ENCODE measurements around the gene ZNF112. TPM values are rescaled to one million over a fixed set of nuclear protein-coding genes. Genes with fewer than 3 reads are reported as not detected.

The ZNF112 gene
- total RNA-seq, 2 donors from 2014 or later: 3.6 to 8.6 TPM

- Histone ChIP-seq H3K4me1 (peaks cover 3% of the 10 kb centered on the region), H3K36me3 (replicated peaks in 1 of 2; ENCODE audit: insufficient read depth in 1 of 2, low read depth in 2 of 2) (peaks cover 4 to 6% of the 10 kb centered on the region in 2 donors), H3K4me3 (peak overlapping the region; percentile 72 to 87), H3K27me3 (no peaks in the 10 kb centered on the region), H3K9me3 (peaks cover 0 to 9% (median 0%) of the 10 kb centered on the region in 3 donors), H3K27ac (peak overlapping the region in 3 of 4 donors; percentile 40 to 81 (median 76))
- 3 to 4% methylated on average over 11 of the region's 11 CpGs for WGBS, 2 donors
- TF ChIP-seq POLR2A (IDR thresholded peaks at IDR 0.05) (no peak), CTCF (IDR thresholded peaks at IDR 0.05) (no peak)
- DNase-seq (peak in 1 of 4 donors; percentile 5), ATAC-seq (no peak)
- intact Hi-C loops (cut with DNase I): no loop called here
These were observed 52.4 kb downstream of the ZNF112 start for GRCh38 chr19:44303976-44304568.

DNA sequence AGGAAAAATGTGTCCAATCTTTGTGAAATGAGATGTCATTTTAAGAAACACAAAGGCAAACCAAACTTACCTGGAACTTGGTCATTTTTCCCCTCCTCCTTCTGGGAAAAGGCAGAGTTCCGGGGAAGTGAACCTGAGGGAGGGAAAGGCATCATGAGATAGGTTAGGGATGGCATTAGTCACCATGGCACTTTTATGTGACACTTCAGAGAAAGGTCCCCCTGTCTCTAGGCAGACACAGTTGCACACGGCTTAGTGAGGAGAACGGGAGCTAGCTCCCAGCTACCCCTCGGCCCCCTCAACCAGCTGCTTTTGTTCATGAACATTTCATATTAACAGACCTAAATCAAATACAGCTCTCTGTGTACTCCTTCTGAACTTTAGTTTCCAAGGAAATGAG is 53.2 kb downstream of the ZNF112 start:
- peaks cover 3% of the 10 kb centered on the region for H3K4me1 ChIP-seq
- H3K27ac ChIP-seq: no peak overlapping the region
- ATAC-seq: no peak
- H3K27me3 ChIP-seq: no peaks in the 10 kb centered on the region
- intact Hi-C loops (cut with DNase I): no loop called here
- H3K36me3 ChIP-seq (replicated peaks in 1 of 2; ENCODE audit: insufficient read depth in 1 of 2, low read depth in 2 of 2): peaks cover 8 to 14% of the 10 kb centered on the region in 2 donors
- no peak overlapping the region for H3K4me3 ChIP-seq
- 70 to 72% methylated on average over 4 of the region's 4 CpGs for WGBS, 2 donors
- DNase-seq: no peak
- TF ChIP-seq POLR2A (IDR thresholded peaks at IDR 0.05) (no peak), CTCF (IDR thresholded peaks at IDR 0.05) (no peak)
- H3K9me3 ChIP-seq: peaks cover 0 to 4% (median 0%) of the 10 kb centered on the region in 3 donors

DNA sequence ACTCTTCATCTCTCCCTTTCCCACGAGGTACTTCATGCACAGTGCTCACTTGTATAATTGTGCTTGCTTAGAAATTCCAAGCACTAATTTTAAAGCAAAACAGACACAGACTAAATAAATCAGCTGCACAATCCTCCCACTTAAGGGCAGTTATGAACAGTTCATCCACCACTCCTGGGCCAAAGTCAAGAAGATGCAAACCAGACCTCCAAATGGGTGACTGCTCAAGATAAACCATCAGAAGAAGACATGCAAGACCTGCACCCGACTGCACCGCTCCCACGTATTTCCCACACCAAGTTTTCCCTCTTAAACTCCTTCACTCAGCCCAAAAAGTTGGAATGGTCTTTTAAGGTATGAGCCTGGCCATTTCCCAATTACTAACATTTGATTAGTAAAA is 71.5 kb downstream of the ZNF112 start:
- no peak overlapping the region for H3K27ac ChIP-seq
- intact Hi-C loops (cut with DNase I): no loop called here

GRCh38 chr19:44282846-44283245 is 73.6 kb downstream of the ZNF112 start:
- no peak overlapping the region for H3K27ac ChIP-seq
- TF ChIP-seq POLR2A (IDR thresholded peaks at IDR 0.05): no peak
- no peak for TF ChIP-seq CTCF (IDR thresholded peaks at IDR 0.05)
- peaks cover 0 to 41% (median 0%) of the 10 kb centered on the region in 3 donors for H3K9me3 ChIP-seq
- DNase-seq: no peak
- H3K4me3 ChIP-seq: no peak overlapping the region
- WGBS, 2 donors: 85 to 92% methylated on average over 3 of the region's 3 CpGs
- H3K4me1 ChIP-seq: no peaks in the 10 kb centered on the region
- no peak for ATAC-seq
- H3K27me3 ChIP-seq: no peaks in the 10 kb centered on the region
- peaks cover 2 to 6% of the 10 kb centered on the region in 2 donors for H3K36me3 ChIP-seq (replicated peaks in 1 of 2; ENCODE audit: insufficient read depth in 1 of 2, low read depth in 2 of 2)
- intact Hi-C loops (cut with DNase I): no loop called here

More for the DNA sequence above, 71.5 kb downstream of the ZNF112 start:
- Histone ChIP-seq H3K4me1 (no peaks in the 10 kb centered on the region), H3K36me3 (replicated peaks in 1 of 2; ENCODE audit: insufficient read depth in 1 of 2, low read depth in 2 of 2) (peaks cover 8 to 16% of the 10 kb centered on the region in 2 donors), H3K4me3 (no peak overlapping the region), H3K27me3 (no peaks in the 10 kb centered on the region), H3K9me3 (peaks cover 0 to 47% (median 0%) of the 10 kb centered on the region in 3 donors)
- ATAC-seq (no peak), DNase-seq (no peak)
- 80 to 85% methylated on average over 4 of the region's 4 CpGs for WGBS, 2 donors
- TF ChIP-seq CTCF (IDR thresholded peaks at IDR 0.05) (no peak), POLR2A (IDR thresholded peaks at IDR 0.05) (no peak)

DNA sequence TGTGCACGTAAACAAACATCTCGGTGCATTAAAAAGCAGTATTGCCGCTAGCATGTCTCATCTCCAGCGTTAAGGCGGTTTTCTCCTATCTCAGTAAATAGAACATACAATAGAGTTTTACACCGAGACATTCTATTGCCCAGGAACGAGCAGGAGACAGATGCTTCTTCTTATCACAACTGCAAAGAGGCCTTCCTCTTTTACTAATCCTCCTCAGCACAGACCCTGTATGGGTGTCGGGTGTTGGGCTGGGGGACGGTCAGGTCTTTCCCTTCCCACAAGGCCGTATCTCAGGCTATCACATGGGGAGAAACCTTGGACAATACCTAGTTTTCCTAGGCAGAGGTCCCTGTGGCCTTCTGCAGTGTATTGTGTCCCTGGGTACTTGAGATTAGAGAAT is 75.6 kb downstream of the ZNF112 start:
- H3K27me3 ChIP-seq: no peaks in the 10 kb centered on the region
- no peaks in the 10 kb centered on the region for H3K36me3 ChIP-seq (replicated peaks in 1 of 2; ENCODE audit: insufficient read depth in 1 of 2, low read depth in 2 of 2)
- 77 to 86% methylated on average over 10 of the region's 10 CpGs for WGBS, 2 donors
- ATAC-seq: no peak
- intact Hi-C loops (cut with DNase I): no loop called here
- TF ChIP-seq POLR2A (IDR thresholded peaks at IDR 0.05): no peak
- TF ChIP-seq CTCF (IDR thresholded peaks at IDR 0.05): no peak
- H3K4me3 ChIP-seq: no peak overlapping the region
- peaks cover 0 to 29% (median 0%) of the 10 kb centered on the region in 3 donors for H3K9me3 ChIP-seq
- no peaks in the 10 kb centered on the region for H3K4me1 ChIP-seq
- H3K27ac ChIP-seq: no peak overlapping the region
- no peak for DNase-seq
